SK-N-SH (cell line): ENCODE results near the gene MIOS. TPM values are rescaled to one million over a fixed set of nuclear protein-coding genes. Genes with fewer than 3 reads are reported as not detected.

Experiments
- CTCF ChIA-PET: fragments of 300-600, 350-600 bp; formaldehyde crosslinking; extraction: SDS; loops from one replicate; lab custom pipeline; 2021; lab: Yijun Ruan, JAX
- POLR2A ChIA-PET: fragments of 350-600 bp; sonication (Branson Sonifier 250); formaldehyde crosslinking; extraction: SDS; loops from one replicate; lab custom pipeline; 2020; ENCODE audit warnings: antibody characterized with exemption, inconsistent platforms; lab: Yijun Ruan, JAX
- DNase-seq: peaks from one replicate; pipeline ENCODE4 v3.0.0; 2012
- H2AFZ ChIP-seq: fragments of 200-600 bp; sonication (generic); 2 replicates; pipeline ENCODE4 v1.8.1; 2016; ENCODE audit warnings: antibody characterized with exemption, mild to moderate bottlenecking, low read depth
- H3F3A ChIP-seq: fragments of 200-600 bp; sonication (generic); replicated peaks from 2 replicates; pipeline ENCODE3; 2016; ENCODE audit warnings: antibody characterized with exemption, mild to moderate bottlenecking; ENCODE audit not compliant: insufficient read depth
- H3K27ac ChIP-seq, 2 experiments: fragments of 200-500 bp in 1 of 2; fragments of 200-600 bp in 1 of 2; sonication (Bioruptor generic) in 1 of 2; sonication (generic), shearing (Covaris generic) in 1 of 2; 2 replicates each; pipeline versions ENCODE4 v1.5.1 to v1.6.1; 2014 to 2016; ENCODE audit warnings: low read depth in 2 of 2, inconsistent platforms in 1 of 2, low read length in 1 of 2, mild to moderate bottlenecking in 1 of 2, mixed read lengths in 1 of 2
- H3K27me3 ChIP-seq: fragments of 200-600 bp; sonication (generic), shearing (Covaris generic); 2 replicates; pipeline ENCODE4 v1.6.1; 2016; ENCODE audit warnings: mixed run types; ENCODE audit not compliant: insufficient read depth
- H3K36me3 ChIP-seq, 2 experiments: fragments of 200-500 bp in 1 of 2; fragments of 200-600 bp in 1 of 2; sonication (Bioruptor generic) in 1 of 2; sonication (generic) in 1 of 2; replicated peaks in 1 of 2; 2 replicates each; pipeline versions ENCODE3 to v1.5.1; 2014 to 2016; ENCODE audit warnings: low read length in 1 of 2, mild to moderate bottlenecking in 1 of 2; ENCODE audit not compliant: insufficient read depth in 2 of 2, control insufficient read depth in 1 of 2
- H3K4me1 ChIP-seq, 2 experiments: fragments of 200-500 bp in 1 of 2; fragments of 200-600 bp in 1 of 2; sonication (Bioruptor generic) in 1 of 2; sonication (generic), shearing (Covaris generic) in 1 of 2; 2 replicates each; pipeline versions ENCODE4 v1.5.1 to v1.6.1; 2014 to 2016; ENCODE audit warnings: low read depth in 1 of 2, low read length in 1 of 2, mixed run types in 1 of 2; ENCODE audit not compliant: insufficient read depth in 2 of 2, control insufficient read depth in 1 of 2
- H3K4me2 ChIP-seq: fragments of 200-600 bp; sonication (generic), shearing (Covaris generic); 2 replicates; pipeline ENCODE4 v1.6.1; 2017; ENCODE audit warnings: mixed run types
- H3K4me3 ChIP-seq, 2 experiments: fragments of 200-500 bp in 1 of 2; fragments of 200-600 bp in 1 of 2; sonication (Bioruptor generic) in 1 of 2; sonication (generic), shearing (Covaris generic) in 1 of 2; 2 replicates each; pipeline versions ENCODE4 v1.5.1 to v1.8.1; 2014 to 2016; ENCODE audit warnings: low read depth in 2 of 2, inconsistent platforms in 1 of 2, low read length in 1 of 2, mild to moderate bottlenecking in 1 of 2, mixed read lengths in 1 of 2, moderate library complexity in 1 of 2
- H3K79me2 ChIP-seq: fragments of 200-600 bp; sonication (generic); 2 replicates; pipeline ENCODE4 v1.8.1; 2017; ENCODE audit warnings: mild to moderate bottlenecking; ENCODE audit not compliant: insufficient read depth
- H3K9ac ChIP-seq: fragments of 200-600 bp; sonication (generic); 2 replicates; pipeline ENCODE4 v1.6.1; 2017; ENCODE audit warnings: mixed run types
- H3K9me2 ChIP-seq: fragments of 200-600 bp; sonication (generic); 2 replicates; pipeline ENCODE4 v1.6.1; 2017; ENCODE audit warnings: mixed run types
- H3K9me3 ChIP-seq: fragments of 200-600 bp; sonication (generic); 2 replicates; pipeline ENCODE4 v1.6.1; 2017; ENCODE audit warnings: mixed run types, mild to moderate bottlenecking, moderate library complexity
- H4K20me1 ChIP-seq: fragments of 200-600 bp; sonication (generic); 2 replicates; pipeline ENCODE4 v1.6.1; 2017; ENCODE audit warnings: mild to moderate bottlenecking, mixed run types; ENCODE audit not compliant: insufficient read depth
- ELF1 ChIP-seq: IDR thresholded peaks from 2 replicates; pipeline ENCODE4 v1.4.0; 2012
- EP300 ChIP-seq, 2 experiments: IDR thresholded peaks; 2 replicates each; pipeline versions ENCODE4 v1.4.0 to v1.6.1; 2012; ENCODE audit warnings: borderline replicate concordance in 1 of 2, low read depth in 1 of 2, low read length in 1 of 2
- FOXJ3 ChIP-seq: sonication (generic); formaldehyde crosslinking; IDR thresholded peaks from 2 replicates; pipeline ENCODE4 v1.5.1; 2020; ENCODE audit warnings: mild to moderate bottlenecking, missing genetic modification reagents
- FOXM1 ChIP-seq: IDR thresholded peaks from 2 replicates; pipeline ENCODE4 v1.4.0; 2012; ENCODE audit warnings: low read depth, mild to moderate bottlenecking
- GABPA ChIP-seq: IDR thresholded peaks from 2 replicates; pipeline ENCODE4 v1.4.0; 2012; ENCODE audit warnings: low read depth, mild to moderate bottlenecking
- IRF3 ChIP-seq: fragments of 150-350 bp; IDR thresholded peaks from 2 replicates; pipeline ENCODE4 v1.6.1; 2016; ENCODE audit warnings: mild to moderate bottlenecking, low read depth, low read length
- MAX ChIP-seq: IDR thresholded peaks from 2 replicates; pipeline ENCODE4 v1.4.0; 2012; ENCODE audit warnings: low read depth
- MXI1 ChIP-seq: IDR thresholded peaks from 2 replicates; pipeline ENCODE4 v1.6.1; 2012; ENCODE audit warnings: mild to moderate bottlenecking, low read depth, low read length, improper control_type of control experiment
- NRF1 ChIP-seq: IDR thresholded peaks from 2 replicates; pipeline ENCODE4 v1.6.1; 2012; ENCODE audit warnings: low read depth, mild to moderate bottlenecking, low read length
- POLR2AphosphoS5 ChIP-seq: IDR thresholded peaks from 2 replicates; pipeline ENCODE4 v1.6.1; 2012; ENCODE audit warnings: low read depth, low read length
- RAD21 ChIP-seq: IDR thresholded peaks from 2 replicates; pipeline ENCODE4 v1.6.1; 2012; ENCODE audit warnings: mild to moderate bottlenecking, low read length
- RCOR1 ChIP-seq: fragments of 150-350 bp; IDR thresholded peaks from 2 replicates; pipeline ENCODE4 v1.6.1; 2017; ENCODE audit warnings: antibody characterized with exemption, low read length
- RFX5 ChIP-seq: IDR thresholded peaks from 2 replicates; pipeline ENCODE4 v1.6.1; 2012; ENCODE audit warnings: mild to moderate bottlenecking, improper control_type of control experiment, low read length
- RXRA ChIP-seq: IDR thresholded peaks from 2 replicates; pipeline ENCODE4 v1.4.0; 2012; ENCODE audit warnings: low read depth, mild to moderate bottlenecking, borderline replicate concordance
- SMC3 ChIP-seq: IDR thresholded peaks from 2 replicates; pipeline ENCODE4 v1.6.1; 2012; ENCODE audit warnings: low read depth, low read length, improper control_type of control experiment
- TAF1 ChIP-seq: IDR thresholded peaks from 2 replicates; pipeline ENCODE4 v1.6.1; 2012; ENCODE audit warnings: low read depth, mild to moderate bottlenecking, low read length, moderate library complexity, borderline replicate concordance
- TCF12 ChIP-seq: IDR thresholded peaks from 2 replicates; pipeline ENCODE4 v1.4.0; 2012
- USF2 ChIP-seq: fragments of 150-350 bp; IDR thresholded peaks from 2 replicates; pipeline ENCODE4 v1.6.1; 2017; ENCODE audit warnings: antibody characterized with exemption, low read length, low read depth, borderline replicate concordance
- YY1 ChIP-seq: IDR thresholded peaks from 2 replicates; pipeline ENCODE4 v1.4.0; 2012; ENCODE audit warnings: low read depth, mild to moderate bottlenecking
- ZBTB33 ChIP-seq: IDR thresholded peaks from 2 replicates; pipeline ENCODE4 v1.4.0; 2012; ENCODE audit warnings: low read depth, borderline replicate concordance
- WGBS: methylation state at CpG from one replicate; pipeline ENCODE4 v1.1.6; 2017; ENCODE audit warnings: low lambda C conversion rate; 5-methylcytosine and 5-hydroxymethylcytosine counted together
- polyA plus RNA-seq, 3 experiments: library from polyadenylated mRNA; depleted of rRNA; stranded (reverse); fragments of >200 nt; gene quantifications; 2 replicates each; pipeline ENCODE4 v1.2.3, GENCODE V29; 2012

The MIOS gene
- polyA plus RNA-seq, 1 of the 3 experiments (the other 2 are of a cell fraction): 16.4 TPM

- H3K27ac ChIP-seq: no peak overlapping the region
- H3K4me1 ChIP-seq: no peaks in the 10 kb centered on the region; a peak in 1 of 4 replicates
- H3K4me2 ChIP-seq: no peak overlapping the region
- CTCF ChIA-PET: interaction anchor here (1.2 to 5.8 kb wide), 4 partner anchors 16 to 437 kb away, joined by 3 to 62 read pairs (median 18); no protein-coding TSS in a partner anchor
- 73% methylated on average over 4 of the region's 4 CpGs for WGBS
- TF ChIP-seq FOXM1 (no peak), ZBTB33 (no peak), RAD21 (no peak), RCOR1 (no peak), NRF1 (no peak), RXRA (no peak), IRF3 (no peak), GABPA (no peak), YY1 (no peak), TAF1 (no peak), MAX (no peak), RFX5 (no peak), SMC3 (no peak), MXI1 (no peak), POLR2AphosphoS5 (no peak), TCF12 (no peak), USF2 (no peak), FOXJ3 (CRISPR knock-in tag) (no peak), EP300 (IDR thresholded peaks at IDR 0.05; ENCODE audit: borderline replicate concordance in 1 of 2, low read depth in 1 of 2, low read length in 1 of 2) (no peak), ELF1 (no peak)
- TF ChIP-seq, all 33 proteins: peak for 0
- Histone ChIP-seq H2AFZ (no peak overlapping the region), H3K9me2 (no peaks in the 10 kb centered on the region), H3K9ac (no peak overlapping the region), H3F3A (no peaks in the 10 kb centered on the region), H3K36me3 (no peaks in the 10 kb centered on the region), H3K4me3 (no peak overlapping the region), H4K20me1 (no peaks in the 10 kb centered on the region), H3K9me3 (no peaks in the 10 kb centered on the region), H3K27me3 (no peaks in the 10 kb centered on the region), H3K79me2 (no peaks in the 10 kb centered on the region)
- POLR2A ChIA-PET: no interaction called here
- DNase-seq: no peak
Measured at GRCh38 chr7:7539711-7540110, 27.0 kb upstream of the MIOS start.
